SK-N-MC (cell line): Measurements from ENCODE around the gene PLCE1.

Experiments used
- DNase-seq: peaks from one replicate; pipeline ENCODE4 v3.0.0-alpha.2; 2011; ENCODE audit warnings: low read depth, low spot score
- H3K27ac ChIP-seq: fragments of 200-600 bp; sonication (generic); 2 replicates; pipeline ENCODE4 v1.5.1; 2016; ENCODE audit warnings: mixed run types
- H3K36me3 ChIP-seq: fragments of 200-600 bp; sonication (generic); 2 replicates; pipeline ENCODE4 v1.6.1; 2017; ENCODE audit warnings: antibody characterized with exemption, low read length, mixed read lengths; ENCODE audit not compliant: insufficient read depth
- H3K4me3 ChIP-seq: fragments of 200-600 bp; sonication (generic); 2 replicates; pipeline ENCODE4 v1.5.1; 2016
- H3K9ac ChIP-seq: fragments of 200-600 bp; sonication (generic); 2 replicates; pipeline ENCODE4 v1.8.0; 2017; ENCODE audit warnings: mixed run types, mixed read lengths; ENCODE audit not compliant: insufficient read length
- H3K9me3 ChIP-seq: fragments of 200-600 bp; sonication (generic); 2 replicates; pipeline ENCODE4 v1.6.1; 2017; ENCODE audit warnings: low read depth, mild to moderate bottlenecking, antibody characterized with exemption, low read length, moderate library complexity, mixed read lengths
- EZH2 ChIP-seq: fragments of 200-600 bp; sonication (generic); IDR thresholded peaks from one replicate; pipeline ENCODE4 v1.6.1; 2017; ENCODE audit warnings: antibody characterized with exemption
- FOXP2 ChIP-seq: optimal IDR thresholded peaks from 2 replicates; pipeline ENCODE3; 2011; ENCODE audit warnings: mild to moderate bottlenecking, moderate library complexity; ENCODE audit not compliant: insufficient read depth; ENCODE audit errors: extremely low read length, control extremely low read depth
- POLR2AphosphoS5 ChIP-seq: IDR thresholded peaks from 2 replicates; pipeline ENCODE4 v1.6.1; 2012; ENCODE audit warnings: mild to moderate bottlenecking, low read depth, low read length, borderline replicate concordance

Gene PLCE1

DNA sequence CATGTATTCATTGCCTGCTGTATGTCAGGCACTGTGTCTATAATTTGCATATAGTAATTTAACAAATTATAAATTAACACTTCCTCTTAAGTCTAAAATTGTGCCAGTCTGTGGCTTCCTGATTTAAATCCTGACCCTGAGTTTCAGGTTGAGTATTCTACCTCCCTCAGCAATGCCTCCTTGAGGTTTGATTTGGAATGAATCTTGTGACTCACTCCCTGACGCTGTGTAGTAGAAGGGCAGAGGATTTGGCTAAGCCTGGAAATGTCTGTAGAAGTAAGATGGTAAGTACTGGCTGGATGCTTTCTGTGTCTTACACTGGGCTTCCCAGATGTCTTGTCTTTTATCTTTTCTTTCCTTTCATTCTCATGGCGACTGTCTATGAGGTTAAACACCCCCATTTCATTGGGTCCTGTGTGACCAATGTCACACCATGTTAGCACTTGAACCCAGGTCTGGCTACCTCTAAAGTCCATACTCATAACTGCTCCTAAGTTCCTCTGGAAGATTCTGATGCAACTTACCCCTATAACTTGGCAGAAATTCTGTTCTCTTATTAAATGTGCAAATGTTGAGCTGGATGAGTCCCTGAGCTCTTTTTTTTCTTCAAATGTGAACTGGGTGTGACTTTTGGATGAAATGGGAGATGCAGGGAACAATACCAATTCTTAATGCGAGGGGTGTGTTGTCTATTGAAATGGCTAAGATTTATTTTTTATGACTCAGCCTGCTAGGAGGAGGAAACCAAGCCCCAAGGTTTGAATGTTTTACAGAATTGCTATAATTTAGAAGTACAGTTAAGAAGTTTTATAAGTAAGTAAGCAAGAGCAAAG is 48.5 kb downstream of the PLCE1 start:
- H3K36me3 ChIP-seq: no peaks in the 10 kb centered on the region
- no peak for DNase-seq
- TF ChIP-seq POLR2AphosphoS5 (no peak), EZH2 (no peak), FOXP2 (no peak)
- no peak overlapping the region for H3K27ac ChIP-seq
- H3K4me3 ChIP-seq: no peak overlapping the region
- H3K9ac ChIP-seq: no peak overlapping the region
- no peaks in the 10 kb centered on the region for H3K9me3 ChIP-seq

DNA sequence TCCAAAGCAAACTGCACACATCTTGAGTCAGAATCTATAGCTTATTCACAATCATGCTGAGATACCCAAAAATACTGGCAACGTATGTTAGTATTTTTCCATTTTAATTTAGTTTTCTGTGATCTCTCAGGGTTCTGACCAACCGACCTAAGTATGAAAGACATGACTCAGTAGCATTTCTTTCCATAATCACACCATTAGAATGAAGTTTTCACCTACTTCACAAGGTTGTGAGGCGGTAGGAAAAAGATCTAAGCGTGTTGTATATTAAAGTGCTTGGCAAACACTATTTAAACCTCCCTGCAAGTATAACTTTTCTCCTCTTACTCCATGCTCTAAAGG is 49.1 kb downstream of the PLCE1 start:
- DNase-seq: no peak
- H3K27ac ChIP-seq: no peak overlapping the region
- no peak overlapping the region for H3K9ac ChIP-seq
- no peaks in the 10 kb centered on the region for H3K36me3 ChIP-seq
- TF ChIP-seq EZH2 (no peak), POLR2AphosphoS5 (no peak), FOXP2 (no peak)
- no peak overlapping the region for H3K4me3 ChIP-seq
- H3K9me3 ChIP-seq: no peaks in the 10 kb centered on the region
